Activated CD4-positive, alpha-beta T cell treated with anti-CD3 and anti-CD28 coated beads, Interleukin-10, Interleukin-2, amounts not matched to agents 100 ng/mL and 50 ng/mL, durations not matched to agents 16 hours and 8 hours (primary cell): ENCODE data around the gene NDUFS6.
"Not testable (repeated sequence)": the region's sequence is repeated elsewhere in the genome, so short reads cannot be mapped to it uniquely, and the experiment has no call there.

Experiments used
- DNase-seq: peaks from one replicate; pipeline ENCODE4 v3.0.0-alpha.2; 2020

NDUFS6 gene

GRCh38 chr5:1799110-1799601 lies 2.1 kb upstream of the NDUFS6 start:
- peak; percentile 30 for DNase-seq

DNA sequence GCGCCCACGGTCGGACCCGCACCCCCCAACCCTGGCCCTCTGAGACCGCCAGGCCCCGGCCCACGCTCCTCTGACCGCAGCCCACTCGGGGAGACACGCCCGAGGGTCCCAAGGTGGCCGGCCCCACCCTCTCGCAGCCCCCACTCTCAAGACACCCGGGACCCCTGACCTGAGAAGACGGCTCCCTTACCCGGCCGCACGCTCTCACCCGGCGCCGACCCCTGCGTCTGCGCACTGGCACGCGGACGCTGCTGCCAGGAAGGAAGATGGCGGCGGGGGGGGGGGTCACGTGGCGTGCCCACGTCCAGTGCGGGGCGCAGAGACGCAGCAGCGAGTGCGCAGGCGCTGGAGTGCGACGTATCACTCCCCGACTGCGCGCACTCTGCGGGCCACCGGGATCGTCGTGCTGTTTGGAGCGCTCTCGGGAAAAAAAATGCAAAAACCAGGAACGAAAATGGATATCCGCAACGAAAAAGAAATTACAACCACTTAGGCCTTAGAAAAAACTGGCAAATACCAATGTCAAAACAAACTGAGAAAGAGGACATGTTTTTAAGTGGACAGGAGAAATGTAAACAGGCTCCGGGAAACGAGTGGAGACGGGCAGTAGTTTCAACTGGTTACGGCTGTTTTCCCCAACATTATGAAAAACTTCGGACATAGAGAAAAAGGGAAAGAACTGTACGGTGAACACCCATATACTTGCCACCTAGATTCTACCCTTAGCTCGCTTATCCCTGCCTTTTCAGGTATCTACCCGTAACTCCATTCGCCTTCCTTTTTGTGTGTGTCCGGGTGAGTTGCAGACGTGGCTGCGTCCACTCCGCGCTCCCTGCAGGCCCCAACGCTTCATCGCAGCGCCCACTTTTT lies 1.4 kb upstream of the NDUFS6 start, which contains the start of gene MRPL36:
Gene MRPL36 (minus strand): TSS at position 236 of the 870 bp plus-strand sequence. CDS start 902 bp downstream, outside the sequence.
- peak; percentile 92 for DNase-seq

DNA sequence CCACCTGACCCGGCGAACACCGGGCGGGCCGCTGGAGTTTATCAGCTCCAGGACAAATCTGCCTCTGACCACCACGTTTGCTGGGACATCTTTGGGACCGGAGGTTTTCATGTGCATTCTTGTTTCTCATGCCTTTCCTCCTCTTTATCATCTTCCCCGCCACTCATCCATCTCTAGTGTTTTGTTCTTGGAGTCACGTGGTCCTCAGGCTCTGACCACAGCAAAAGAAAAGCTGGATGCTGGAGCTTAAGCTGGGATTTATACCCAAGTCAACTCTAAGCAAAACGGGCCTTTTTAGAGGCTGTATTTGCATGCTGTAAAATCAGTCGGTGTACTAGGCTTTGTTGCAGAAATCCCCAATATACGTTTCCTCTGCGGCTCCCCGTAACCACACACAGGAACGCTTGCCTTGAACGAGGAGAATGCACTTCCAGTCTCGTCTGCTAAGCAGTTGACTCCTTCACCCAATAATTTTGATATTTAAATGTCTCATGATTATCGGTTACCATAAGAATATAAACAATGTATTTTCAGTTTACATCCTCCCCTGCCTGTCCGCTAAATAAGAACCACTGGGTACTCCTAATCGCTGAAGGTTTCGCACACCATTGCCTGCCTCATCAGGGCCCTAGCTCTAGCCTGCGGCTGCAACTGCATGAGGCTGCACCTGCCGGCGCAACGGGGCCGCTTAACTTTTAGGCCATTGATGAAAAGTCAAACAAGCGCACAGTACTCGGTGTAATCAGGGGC lies 560 bp upstream of the NDUFS6 start:
- DNase-seq = peak; percentile 18

DNA sequence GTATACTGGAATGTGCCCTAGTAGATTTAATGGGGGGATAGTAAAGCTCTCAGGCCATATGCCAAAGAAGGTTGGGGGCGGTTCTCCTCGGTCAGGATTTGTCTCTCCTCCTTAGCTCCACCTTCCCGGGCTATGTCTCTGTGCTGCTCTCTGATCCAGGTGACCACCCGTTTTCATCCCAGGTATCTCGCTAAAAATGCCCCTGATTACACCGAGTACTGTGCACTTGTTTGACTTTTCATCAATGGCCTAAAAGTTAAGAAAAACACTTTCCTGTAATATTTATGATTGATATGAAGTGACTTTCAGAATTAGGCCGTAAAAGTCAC lies 724 bp downstream of the NDUFS6 start:
- DNase-seq = no peak

- no peak for DNase-seq
Measured at GRCh38 chr5:1803192-1803591, 2.0 kb downstream of the NDUFS6 start.

- no peak for DNase-seq
Measured at GRCh38 chr5:1804001-1804690, 2.9 kb downstream of the NDUFS6 start.

- DNase-seq = no peak
Measured at GRCh38 chr5:1805326-1805725, 4.1 kb downstream of the NDUFS6 start.

DNA sequence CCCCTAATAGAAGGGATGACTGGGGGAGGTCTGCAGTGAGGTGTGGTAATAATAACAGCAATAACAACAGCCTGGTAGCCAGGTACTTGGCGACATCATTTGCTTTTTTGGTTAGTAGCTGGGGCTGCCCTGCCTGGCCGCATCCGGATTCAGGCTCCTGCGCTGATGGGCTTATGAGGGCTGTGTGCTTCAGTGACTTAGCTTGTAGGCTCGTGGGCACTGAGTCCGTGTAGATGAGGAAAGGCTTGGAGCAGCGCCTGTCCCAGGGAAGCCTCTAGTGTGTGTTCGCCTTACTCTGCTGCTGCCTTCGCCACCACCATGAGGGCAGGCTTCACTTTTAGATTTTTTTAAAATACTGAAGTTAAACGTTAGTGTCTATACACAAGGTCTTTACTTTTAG lies 4.5 kb downstream of the NDUFS6 start:
- no peak for DNase-seq

- DNase-seq = no peak
Measured at GRCh38 chr5:1806199-1806598, 5.0 kb downstream of the NDUFS6 start.

- no peak for DNase-seq
Measured at GRCh38 chr5:1806974-1807373, 5.8 kb downstream of the NDUFS6 start.

DNA sequence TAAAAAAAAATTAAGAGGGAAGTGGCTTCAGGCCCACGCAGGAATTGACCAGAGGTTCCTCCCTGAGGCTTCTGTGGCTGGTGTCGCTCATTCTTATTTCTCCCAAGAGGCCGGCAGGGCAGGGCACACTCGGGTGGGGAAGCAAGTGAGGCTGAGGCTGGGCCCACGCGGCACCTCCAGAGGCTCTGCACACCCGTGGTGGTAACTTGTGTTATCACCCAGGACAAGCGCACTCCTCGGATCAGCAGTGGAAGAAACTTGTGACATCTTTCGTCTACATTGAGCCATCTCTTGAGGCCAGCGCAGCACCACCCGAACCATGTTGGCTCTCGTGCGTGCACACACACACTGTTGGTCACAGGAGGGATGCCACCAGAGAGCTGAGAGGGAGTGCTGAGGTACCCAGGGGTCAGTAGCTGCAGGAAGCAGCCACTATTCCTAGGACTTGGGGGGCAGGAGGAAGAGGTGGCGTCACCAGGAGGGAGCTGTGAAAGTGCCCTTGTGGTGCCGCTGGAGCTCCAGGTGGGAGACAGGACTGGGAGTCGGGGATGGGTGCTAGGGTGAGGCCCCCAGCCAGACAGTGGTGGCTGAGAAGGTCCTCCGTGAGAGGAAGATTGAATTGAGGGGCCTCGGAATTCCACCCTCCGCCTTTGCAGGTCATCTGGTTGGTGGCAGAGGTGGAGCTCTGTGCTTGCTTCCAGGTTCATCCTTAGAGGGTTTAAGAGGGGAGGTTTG lies 6.4 kb downstream of the NDUFS6 start:
- DNase-seq = no peak

GRCh38 chr5:1808439-1808838 lies 7.2 kb downstream of the NDUFS6 start:
- no peak for DNase-seq

DNA sequence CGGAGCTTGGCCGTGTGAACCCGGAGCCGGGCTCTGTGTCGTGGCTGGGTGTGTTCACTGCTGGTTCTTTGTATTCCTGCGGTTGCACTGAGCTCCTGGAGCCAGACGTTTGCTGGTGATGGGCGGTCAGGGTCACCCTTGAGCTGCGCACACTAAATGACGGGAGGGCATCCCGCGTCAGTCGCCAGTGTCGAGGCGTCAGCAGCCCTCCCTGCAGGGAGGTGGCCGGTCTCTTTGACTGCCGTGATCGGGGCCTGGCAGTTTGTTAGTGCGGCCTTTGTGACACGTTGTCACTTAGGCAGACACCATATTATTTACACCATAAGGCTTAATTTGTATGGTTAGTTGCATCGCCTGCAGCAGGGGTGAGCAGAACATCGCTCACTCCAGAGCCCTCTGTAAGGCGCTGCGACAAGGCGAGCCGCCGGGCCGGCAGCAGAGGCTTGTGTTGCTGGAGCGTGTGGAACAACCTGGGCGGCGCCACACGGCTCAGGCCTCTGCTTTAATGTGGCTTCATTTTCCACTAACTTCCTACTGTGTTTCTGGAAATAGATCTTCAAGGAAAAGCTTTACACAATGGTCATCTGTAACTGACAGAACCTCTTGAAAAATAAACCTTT lies 8.3 kb downstream of the NDUFS6 start:
- no peak for DNase-seq

GRCh38 chr5:1810581-1811101 lies 9.4 kb downstream of the NDUFS6 start:
- no peak for DNase-seq

DNA sequence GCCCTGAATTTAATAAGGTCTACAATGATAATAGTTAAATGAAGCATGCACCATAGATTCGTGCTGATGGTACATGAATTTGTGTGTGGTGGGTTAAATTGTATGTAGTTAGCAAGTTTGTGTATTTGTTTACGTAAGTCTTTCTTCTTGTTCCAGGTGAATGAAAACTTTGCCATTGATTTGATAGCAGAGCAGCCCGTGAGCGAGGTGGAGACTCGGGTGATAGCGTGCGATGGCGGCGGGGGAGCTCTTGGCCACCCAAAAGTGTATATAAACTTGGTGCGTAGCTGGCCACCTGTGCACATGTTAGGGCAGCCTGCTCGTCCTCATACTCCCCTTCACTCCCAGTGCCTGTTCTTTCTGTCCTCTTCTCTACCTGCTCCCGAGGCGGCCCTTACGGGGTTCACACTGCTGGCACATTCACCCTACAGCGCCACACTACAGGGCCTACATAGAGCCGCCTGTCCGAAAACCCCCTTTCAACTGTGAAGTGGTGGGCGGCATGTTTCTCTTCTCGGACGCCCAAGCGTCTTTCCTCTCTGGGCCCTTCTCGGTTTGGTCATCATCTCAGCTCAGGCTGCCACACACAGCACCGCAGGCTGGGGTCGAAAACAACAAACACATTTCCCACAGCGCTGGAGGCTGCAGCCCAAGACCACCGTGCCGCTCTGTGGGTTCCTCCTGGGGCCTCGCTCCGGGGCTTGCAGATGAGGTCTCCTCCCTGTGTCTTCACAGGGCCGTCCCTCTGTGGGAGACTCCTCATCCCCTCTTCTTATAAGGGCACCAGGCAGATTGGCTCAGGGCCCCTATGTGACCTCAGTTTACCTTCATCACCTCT lies 13.2 kb downstream of the NDUFS6 start:
- no peak for DNase-seq

- no peak for DNase-seq
Measured at GRCh38 chr5:1815071-1815786, 14.0 kb downstream of the NDUFS6 start.

DNA sequence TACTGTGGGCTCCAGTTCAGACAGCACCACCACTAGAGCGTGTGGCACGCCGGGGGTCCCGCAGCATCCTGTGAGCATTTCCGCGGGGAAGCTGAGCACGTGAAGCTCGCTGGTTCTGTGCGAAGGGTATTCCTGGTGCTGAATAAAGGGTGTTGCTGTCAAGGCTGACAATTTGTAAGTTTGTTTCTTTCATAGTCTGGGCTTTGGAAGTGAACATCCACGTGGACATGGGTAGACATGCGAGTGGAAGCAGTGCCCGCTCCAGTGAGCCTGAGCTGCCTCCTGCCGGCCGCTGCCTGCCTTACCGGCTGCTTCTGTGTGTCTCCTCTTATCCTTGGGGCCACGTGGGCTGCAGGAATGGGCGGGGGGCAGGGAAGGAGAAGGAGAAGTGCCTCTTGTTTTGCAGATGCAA lies 14.7 kb downstream of the NDUFS6 start:
- DNase-seq = no peak

GRCh38 chr5:1816495-1817089 lies 15.4 kb downstream of the NDUFS6 start:
- DNase-seq = not testable (repeated sequence)

DNA sequence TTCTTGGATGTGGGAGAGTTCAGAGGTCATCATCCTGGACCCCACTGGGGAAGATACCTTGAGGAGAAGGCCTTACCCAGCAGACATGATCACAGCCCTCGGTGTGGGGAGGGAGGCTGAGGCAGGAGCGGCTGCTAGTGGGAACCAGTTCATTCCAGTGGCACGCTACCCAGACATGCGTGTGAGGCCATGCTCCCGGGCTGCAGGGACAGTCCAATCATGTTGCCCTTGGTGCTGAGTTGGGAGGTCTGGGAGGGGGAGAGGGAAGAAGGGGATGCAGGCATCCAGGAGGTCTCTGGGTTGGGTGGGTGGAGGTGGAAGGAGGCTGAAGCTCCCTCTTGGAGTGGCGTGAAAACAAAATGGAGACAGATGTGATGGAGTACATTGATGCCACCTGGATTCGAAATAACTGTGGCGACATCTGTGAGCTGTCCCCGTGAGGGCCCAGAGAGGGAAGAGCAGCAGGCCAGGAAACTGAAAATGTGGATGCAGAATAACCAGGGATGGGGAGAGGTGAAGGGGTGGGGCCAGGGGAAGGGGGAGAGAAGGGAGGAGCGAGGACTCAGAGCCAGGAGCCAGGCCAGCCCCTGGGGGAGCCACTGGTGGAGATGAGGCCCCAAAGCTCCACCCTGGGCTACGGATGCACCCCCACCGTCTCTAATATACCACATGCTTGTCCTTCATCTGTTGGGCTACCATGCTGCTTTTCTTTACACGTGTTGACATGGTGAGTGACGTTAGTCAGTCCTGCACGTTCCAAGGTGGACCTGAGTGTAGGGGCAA lies 16.2 kb downstream of the NDUFS6 start:
- DNase-seq = no peak
